Measurements from ENCODE around the gene MYBPH. TPM values are rescaled to one million over a fixed set of nuclear protein-coding genes. Genes with fewer than 3 reads are reported as not detected.

Gene MYBPH
- total RNA-seq, 1 experiment from 2014 or later, result not detected

DNA sequence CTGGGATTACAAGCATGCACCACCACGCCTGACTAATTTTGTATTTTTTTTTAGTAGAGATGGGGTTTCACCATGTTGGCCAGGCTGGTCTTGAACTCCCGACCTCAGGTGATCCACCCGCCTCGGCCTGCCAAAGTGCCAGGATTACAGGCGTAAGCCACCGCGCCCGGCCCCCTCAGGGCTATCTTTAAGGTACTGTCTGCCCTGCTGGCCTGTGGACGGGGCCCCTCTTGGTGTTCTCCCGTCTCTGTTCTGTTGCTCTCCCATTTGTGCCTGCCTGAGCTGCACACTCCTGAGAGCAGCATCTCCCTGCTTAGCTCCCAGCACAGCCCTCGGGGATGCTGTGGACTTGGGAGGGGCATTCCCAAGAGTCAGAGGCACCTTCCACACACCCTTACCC lies 13.9 kb downstream of the MYBPH start:
- ChIA-PET POLR2A (ENCODE audit: low non-redundant PET) (no interaction called here), CTCF (no interaction called here)
- DNase-seq (ENCODE audit: low spot score), result no peak
- intact Hi-C loops (cut with micrococcal nuclease; ENCODE audit: unreplicated experiment), result no loop called here
- H3K36me3 ChIP-seq (ENCODE audit: insufficient read depth, low read length, poor library complexity, severe bottlenecking), result no peaks in the 10 kb centered on the region
- BruUV-seq (replicated peaks), result no TSS peak
- H3K4me3 ChIP-seq (ENCODE audit: low read depth, low read length, poor library complexity, severe bottlenecking), result no peak overlapping the region
- peaks cover 9% of the 10 kb centered on the region for H3K9me3 ChIP-seq (ENCODE audit: low read depth, low read length, poor library complexity, severe bottlenecking)
- H3K27ac ChIP-seq (ENCODE audit: low read depth, low read length, poor library complexity, severe bottlenecking), result no peak overlapping the region
- H3K27me3 ChIP-seq (replicated peaks; ENCODE audit: insufficient read depth, low read depth, low read length, poor library complexity), result peaks cover 48% of the 10 kb centered on the region
- TF ChIP-seq EZH2 (IDR thresholded peaks at IDR 0.05; ENCODE audit: borderline replicate concordance, low read depth, low read length, poor library complexity, severe bottlenecking) (no peak), CTCF (conservative IDR thresholded peaks at IDR 0.05; ENCODE audit: low read depth, low read length) (no peak)
- H3K4me1 ChIP-seq (ENCODE audit: insufficient read depth, low read length, poor library complexity, severe bottlenecking), result no peaks in the 10 kb centered on the region

DNA sequence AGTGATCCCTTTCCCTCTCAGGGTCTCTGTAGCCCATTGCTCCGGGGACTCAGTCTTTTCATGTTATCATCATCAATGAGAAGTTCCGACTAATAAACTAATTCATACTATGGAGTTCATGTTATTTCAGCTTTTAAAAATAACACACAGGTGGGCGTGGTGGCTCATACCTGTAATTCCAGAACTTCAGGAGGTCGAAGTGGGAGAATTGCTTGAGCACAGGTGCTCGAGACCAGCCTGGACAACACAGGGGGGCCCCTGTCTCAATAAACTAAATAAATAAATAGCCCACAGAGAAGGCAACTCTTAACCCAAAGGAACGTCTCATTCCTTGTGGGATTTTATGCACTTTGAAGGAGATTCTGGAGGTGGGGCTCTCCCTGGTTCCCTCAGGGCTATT lies 14.5 kb downstream of the MYBPH start:
- Histone ChIP-seq H3K4me1 (ENCODE audit: insufficient read depth, low read length, poor library complexity, severe bottlenecking) (no peaks in the 10 kb centered on the region), H3K4me3 (ENCODE audit: low read depth, low read length, poor library complexity, severe bottlenecking) (no peak overlapping the region), H3K36me3 (ENCODE audit: insufficient read depth, low read length, poor library complexity, severe bottlenecking) (no peaks in the 10 kb centered on the region), H3K9me3 (ENCODE audit: low read depth, low read length, poor library complexity, severe bottlenecking) (peaks cover 9% of the 10 kb centered on the region), H3K27me3 (replicated peaks; ENCODE audit: insufficient read depth, low read depth, low read length, poor library complexity) (peaks cover 50% of the 10 kb centered on the region), H3K27ac (ENCODE audit: low read depth, low read length, poor library complexity, severe bottlenecking) (no peak overlapping the region)
- ChIA-PET POLR2A (ENCODE audit: low non-redundant PET) (no interaction called here), CTCF (no interaction called here)
- no peak for DNase-seq (ENCODE audit: low spot score)
- TF ChIP-seq EZH2 (IDR thresholded peaks at IDR 0.05; ENCODE audit: borderline replicate concordance, low read depth, low read length, poor library complexity, severe bottlenecking) (no peak), CTCF (conservative IDR thresholded peaks at IDR 0.05; ENCODE audit: low read depth, low read length) (no peak)
- no TSS peak for BruUV-seq (replicated peaks)
- intact Hi-C loops (cut with micrococcal nuclease; ENCODE audit: unreplicated experiment), result no loop called here

- DNase-seq (ENCODE audit: low spot score), result no peak
- POLR2A ChIA-PET (ENCODE audit: low non-redundant PET), result no interaction called here
- TF ChIP-seq CTCF (conservative IDR thresholded peaks at IDR 0.05; ENCODE audit: low read depth, low read length), result no peak
- TF ChIP-seq EZH2 (IDR thresholded peaks at IDR 0.05; ENCODE audit: borderline replicate concordance, low read depth, low read length, poor library complexity, severe bottlenecking), result no peak
Observed at GRCh38 chr1:203159844-203160243, 15.8 kb downstream of the MYBPH start.

More at GRCh38 chr1:203159844-203160243, 15.8 kb downstream of the MYBPH start:
- peaks cover 9% of the 10 kb centered on the region for H3K9me3 ChIP-seq (ENCODE audit: low read depth, low read length, poor library complexity, severe bottlenecking)
- CTCF ChIA-PET, result no interaction called here
- no TSS peak for BruUV-seq (replicated peaks)
- no peak overlapping the region for H3K4me3 ChIP-seq (ENCODE audit: low read depth, low read length, poor library complexity, severe bottlenecking)
- no peak overlapping the region for H3K27ac ChIP-seq (ENCODE audit: low read depth, low read length, poor library complexity, severe bottlenecking)
- no peaks in the 10 kb centered on the region for H3K36me3 ChIP-seq (ENCODE audit: insufficient read depth, low read length, poor library complexity, severe bottlenecking)
- intact Hi-C loops (cut with micrococcal nuclease; ENCODE audit: unreplicated experiment), result no loop called here
- no peaks in the 10 kb centered on the region for H3K4me1 ChIP-seq (ENCODE audit: insufficient read depth, low read length, poor library complexity, severe bottlenecking)
- peaks cover 56% of the 10 kb centered on the region for H3K27me3 ChIP-seq (replicated peaks; ENCODE audit: insufficient read depth, low read depth, low read length, poor library complexity)
